Thyroid gland (tissue), 4 donors: ENCODE data around the gene GARNL3.

ENCODE experiments used
- POLR2A ChIP-seq, 2 donors: fragments of 450-650 bp; IDR thresholded peaks; one replicate each; pipeline ENCODE4 v1.6.1; 2017; ENCODE audit warnings: antibody characterized with exemption in 2 of 2, mild to moderate bottlenecking in 2 of 2, moderate library complexity in 1 of 2
- TF ChIP-seq, protein P1 (sequence below), 6 experiments: fragments of 200-600 bp in 3 of 6; fragments of 450-650 bp in 3 of 6; sonication (generic) in 3 of 6; IDR thresholded peaks; one replicate each; pipeline ENCODE4 v1.5.1; 2016 to 2019; ENCODE audit warnings: antibody characterized with exemption in 6 of 6, mild to moderate bottlenecking in 2 of 6, inconsistent platforms in 1 of 6, moderate library complexity in 1 of 6

GRCh38 chr9:127229691-127230417, 34.7 kb upstream of the GARNL3 start:
- TF ChIP-seq, protein P1, sequence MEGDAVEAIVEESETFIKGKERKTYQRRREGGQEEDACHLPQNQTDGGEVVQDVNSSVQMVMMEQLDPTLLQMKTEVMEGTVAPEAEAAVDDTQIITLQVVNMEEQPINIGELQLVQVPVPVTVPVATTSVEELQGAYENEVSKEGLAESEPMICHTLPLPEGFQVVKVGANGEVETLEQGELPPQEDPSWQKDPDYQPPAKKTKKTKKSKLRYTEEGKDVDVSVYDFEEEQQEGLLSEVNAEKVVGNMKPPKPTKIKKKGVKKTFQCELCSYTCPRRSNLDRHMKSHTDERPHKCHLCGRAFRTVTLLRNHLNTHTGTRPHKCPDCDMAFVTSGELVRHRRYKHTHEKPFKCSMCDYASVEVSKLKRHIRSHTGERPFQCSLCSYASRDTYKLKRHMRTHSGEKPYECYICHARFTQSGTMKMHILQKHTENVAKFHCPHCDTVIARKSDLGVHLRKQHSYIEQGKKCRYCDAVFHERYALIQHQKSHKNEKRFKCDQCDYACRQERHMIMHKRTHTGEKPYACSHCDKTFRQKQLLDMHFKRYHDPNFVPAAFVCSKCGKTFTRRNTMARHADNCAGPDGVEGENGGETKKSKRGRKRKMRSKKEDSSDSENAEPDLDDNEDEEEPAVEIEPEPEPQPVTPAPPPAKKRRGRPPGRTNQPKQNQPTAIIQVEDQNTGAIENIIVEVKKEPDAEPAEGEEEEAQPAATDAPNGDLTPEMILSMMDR (IDR thresholded peaks at IDR 0.05): no peak
- no peak for TF ChIP-seq POLR2A (IDR thresholded peaks at IDR 0.05)
